GM12892 (cell line): Measurements from ENCODE around the gene PTPN1.
"Not testable (repeated sequence)": the region's sequence is repeated elsewhere in the genome, so short reads cannot be mapped to it uniquely, and the experiment has no call there.

Experiments used
- DNase-seq: peaks from one replicate; pipeline ENCODE4 v3.0.0; 2011; ENCODE audit not compliant: insufficient read length
- FAIRE-seq: peaks from 2 replicates; lab custom pipeline; 2011; peaks lifted over from hg19 to GRCh38; lab: Jason Lieb, UNC
- POLR2A ChIP-seq: IDR thresholded peaks from 2 replicates; pipeline ENCODE4 v1.6.1; 2011; ENCODE audit warnings: low read depth, low read length, control low read depth
- POLR2AphosphoS5 ChIP-seq: IDR thresholded peaks from 2 replicates; pipeline ENCODE4 v1.6.1; 2011; ENCODE audit warnings: low read depth, low read length, control low read depth
- TAF1 ChIP-seq: IDR thresholded peaks from 2 replicates; pipeline ENCODE4 v1.6.1; 2011; ENCODE audit warnings: low read depth, mild to moderate bottlenecking, control low read depth, low read length, borderline replicate concordance

Gene PTPN1

DNA sequence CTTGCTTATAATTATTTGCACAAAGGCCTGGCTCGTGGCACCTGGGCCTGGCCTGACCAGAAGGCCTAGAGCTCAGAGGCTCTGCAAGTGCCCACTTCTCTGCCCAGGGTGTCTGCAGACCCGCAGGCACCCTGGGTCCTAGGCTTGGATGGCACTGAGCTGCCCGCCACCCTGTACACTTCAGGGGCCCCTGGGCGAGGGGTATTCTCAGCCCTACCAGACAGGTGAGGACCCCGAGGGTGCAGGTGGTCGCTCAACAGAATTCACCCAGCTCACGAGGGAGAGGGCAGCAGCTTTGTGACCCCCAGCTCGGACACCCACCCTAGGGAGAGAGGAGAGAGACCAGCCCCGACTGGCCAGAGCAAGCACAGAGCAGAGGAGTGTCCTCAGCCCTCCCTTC, 97.3 kb downstream of the PTPN1 start:
- FAIRE-seq (no peak), DNase-seq (no peak)
- no peak for TF ChIP-seq TAF1
- TF ChIP-seq POLR2A: no peak
- TF ChIP-seq POLR2AphosphoS5: no peak

DNA sequence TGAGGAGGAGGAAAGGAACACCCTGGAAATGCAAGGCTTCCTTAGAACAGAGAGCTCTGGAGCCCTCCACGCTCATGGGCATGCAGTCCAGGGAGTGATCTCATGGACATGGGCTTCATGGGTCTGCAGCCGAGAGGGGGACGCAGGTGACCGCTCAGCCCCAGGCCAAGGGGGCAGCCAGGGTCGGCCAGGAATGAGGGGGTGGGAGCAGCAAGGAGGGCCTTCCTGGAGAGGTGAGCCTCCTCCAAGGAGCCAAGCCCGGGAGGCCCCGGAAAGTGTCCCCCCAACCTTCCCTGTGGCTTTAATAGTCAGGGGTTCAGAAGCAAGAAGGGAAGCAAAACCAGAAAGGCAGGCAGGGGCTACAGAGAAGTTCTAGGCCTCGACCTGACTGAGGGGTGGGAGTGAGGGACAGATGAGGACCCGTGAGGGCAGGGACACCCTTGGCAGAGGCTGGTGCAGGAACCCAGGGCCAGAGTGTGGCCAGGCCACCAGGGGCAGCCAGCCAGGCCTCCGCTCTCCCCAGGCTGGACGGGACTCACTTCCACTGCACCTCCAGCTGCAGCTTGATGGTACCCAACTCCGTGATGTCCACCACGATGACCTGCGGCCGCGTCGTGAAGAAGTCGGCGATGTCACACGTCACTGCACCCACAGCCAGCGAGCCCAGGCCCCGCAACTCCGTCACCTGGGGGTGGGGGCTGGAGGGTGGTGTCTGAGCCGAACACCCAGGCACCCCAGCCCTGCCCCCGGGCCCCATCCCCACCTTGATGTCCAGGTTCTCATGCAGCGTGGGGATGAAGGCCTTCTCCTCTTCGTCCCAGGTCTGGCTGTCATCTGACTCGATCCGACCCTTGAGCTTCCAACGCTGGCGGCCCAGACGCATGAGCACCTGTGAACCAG, 97.9 kb downstream of the PTPN1 start:
- TF ChIP-seq POLR2AphosphoS5 (no peak), TAF1 (no peak), POLR2A (no peak)
- FAIRE-seq: no peak
- DNase-seq: no peak

DNA sequence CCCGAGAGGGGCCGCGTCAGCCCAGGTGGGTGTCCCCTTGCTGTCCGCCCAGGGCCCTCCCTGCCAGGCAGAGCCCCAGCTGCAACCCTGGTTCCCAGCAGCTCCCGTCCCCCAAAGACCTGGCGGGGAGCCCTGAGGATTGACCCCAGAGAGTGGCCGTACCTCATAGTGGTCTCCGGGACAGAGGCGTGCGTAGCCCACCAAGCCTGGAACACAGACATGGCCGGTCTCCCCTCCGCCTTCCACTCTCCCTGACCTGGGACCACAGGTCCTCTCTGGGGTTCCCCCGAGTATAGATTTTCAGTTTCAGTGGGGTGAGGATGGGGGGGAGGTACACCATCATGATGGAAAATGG, 98.5 kb downstream of the PTPN1 start:
- TF ChIP-seq TAF1 (no peak), POLR2A (no peak), POLR2AphosphoS5 (no peak)
- no peak for FAIRE-seq
- DNase-seq: no peak

DNA sequence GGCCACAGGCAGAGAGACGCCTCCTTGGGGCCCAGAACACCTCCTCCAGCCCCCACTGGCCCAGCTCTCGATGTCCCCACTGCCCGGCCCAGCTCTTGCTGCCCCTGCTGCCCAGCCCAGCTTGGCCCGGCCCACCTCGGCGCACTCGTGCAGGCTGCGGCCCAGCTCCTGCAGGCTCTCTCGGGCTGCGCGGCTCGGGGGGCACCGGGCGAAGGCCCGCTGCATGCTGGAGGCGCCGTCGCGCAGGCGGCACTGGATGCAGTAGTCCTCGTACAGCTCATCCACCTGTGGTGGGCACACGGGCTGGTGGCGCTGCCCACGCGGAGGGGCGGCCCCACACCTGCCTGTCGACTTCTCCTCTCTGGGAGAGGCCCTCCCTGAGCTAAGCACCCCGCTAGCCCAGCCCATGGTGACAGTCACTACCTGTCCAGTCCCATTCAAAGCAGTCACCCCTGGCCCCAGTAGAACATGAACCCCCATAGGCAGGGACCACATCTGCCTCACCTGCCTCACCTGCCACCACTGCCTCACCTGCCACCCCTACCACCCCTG, 99.3 kb downstream of the PTPN1 start:
- TF ChIP-seq POLR2AphosphoS5: no peak
- TF ChIP-seq TAF1: no peak
- TF ChIP-seq POLR2A: no peak
- DNase-seq: no peak
- FAIRE-seq: no peak

DNA sequence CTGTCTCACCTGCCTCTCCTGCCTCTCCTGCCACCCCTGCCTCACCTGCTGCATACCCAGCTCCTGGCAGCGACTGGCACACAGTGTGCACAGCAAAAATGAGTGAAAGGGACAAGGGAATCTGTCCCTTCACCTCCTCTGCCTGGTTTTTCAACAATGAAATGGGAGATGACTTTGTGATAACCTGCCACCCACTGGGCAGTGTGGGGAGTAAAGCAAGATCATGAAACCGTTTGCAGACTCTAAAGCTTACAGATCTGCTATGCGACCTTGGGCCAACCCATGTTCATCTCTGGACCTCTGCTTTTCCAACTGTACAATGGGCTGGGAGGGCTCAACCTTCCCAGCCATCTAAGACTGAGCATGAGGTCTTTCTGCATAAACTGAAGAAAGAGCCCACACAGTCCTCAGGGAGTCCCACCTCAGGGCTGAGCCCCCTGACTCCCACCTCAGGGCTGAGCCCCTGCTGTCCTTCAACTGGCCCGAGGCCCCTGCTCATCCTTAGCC, 100.1 kb downstream of the PTPN1 start:
- TF ChIP-seq TAF1 (no peak), POLR2AphosphoS5 (no peak), POLR2A (no peak)
- DNase-seq: no peak
- FAIRE-seq: no peak

DNA sequence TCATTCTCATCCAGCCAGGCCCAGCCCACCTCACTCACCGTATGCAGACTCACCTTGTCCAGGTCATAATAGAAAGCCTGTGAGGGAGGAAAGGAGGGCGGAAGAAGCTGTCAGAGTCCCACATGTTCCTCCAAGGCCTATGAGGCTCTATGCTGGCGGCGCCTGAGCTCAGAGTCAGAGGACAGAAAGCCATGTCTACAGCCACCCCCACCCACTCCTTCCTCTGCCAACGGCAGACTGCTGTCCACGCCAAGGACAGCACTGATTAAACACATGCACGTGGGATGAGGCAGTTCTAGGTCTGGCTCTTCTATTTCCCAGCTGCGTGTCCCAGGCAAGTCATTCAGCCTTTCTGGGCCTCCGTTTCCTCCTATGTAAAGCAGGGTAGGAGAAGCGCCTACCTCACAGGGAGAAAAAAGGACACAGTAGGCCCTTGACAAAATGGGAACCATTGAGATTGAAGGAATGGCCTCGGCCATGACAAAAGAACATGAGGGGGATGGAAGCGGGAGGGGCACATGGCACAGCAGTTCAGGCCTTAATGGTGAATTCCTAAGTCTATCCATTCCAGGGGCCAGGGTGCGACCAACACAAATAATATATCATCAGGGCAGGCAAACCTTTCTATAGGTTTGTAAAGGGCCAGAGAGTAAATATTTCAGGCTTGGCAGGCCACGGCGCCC, 101.1 kb downstream of the PTPN1 start:
- FAIRE-seq: no peak
- DNase-seq: no peak

DNA sequence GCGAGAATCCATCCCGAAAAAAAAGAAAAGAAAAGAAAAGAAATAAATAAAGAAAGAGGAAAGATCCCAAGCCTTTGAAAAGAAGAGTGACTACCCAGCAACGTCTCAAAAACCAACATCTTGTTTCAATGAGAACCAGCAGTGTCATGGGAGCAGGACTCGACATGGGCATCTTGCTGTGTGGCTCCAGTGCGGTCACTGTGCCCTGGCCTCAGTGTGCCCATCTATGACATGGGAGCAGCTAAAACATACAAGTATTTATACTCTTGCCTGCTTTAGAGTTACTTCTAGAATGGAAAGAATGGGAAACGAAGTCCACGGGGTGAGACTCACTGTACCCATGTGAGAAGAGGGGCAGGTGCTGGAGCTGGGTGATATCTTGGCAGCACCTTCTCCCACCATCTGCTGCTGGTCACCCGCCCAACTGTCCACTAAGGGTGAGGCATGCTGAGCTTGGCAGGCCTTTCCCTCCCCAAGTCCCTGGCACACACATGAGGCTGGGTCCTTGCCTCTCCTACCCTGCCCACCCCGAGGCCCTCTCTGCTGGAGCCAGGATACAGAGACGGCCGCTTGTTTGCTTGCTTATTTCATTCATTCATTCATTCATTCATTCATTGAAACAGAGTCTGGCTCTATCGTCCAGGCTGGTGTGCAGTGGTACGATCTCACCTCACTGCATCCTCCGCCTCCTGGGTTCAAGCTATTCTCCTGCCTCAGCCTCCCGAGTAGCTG, 103.4 kb downstream of the PTPN1 start:
- FAIRE-seq: no peak
- TF ChIP-seq POLR2A: no peak
- DNase-seq: no peak

More for the DNA sequence above, 101.1 kb downstream of the PTPN1 start:
- no peak for TF ChIP-seq TAF1
- TF ChIP-seq POLR2AphosphoS5: no peak
- TF ChIP-seq POLR2A: no peak

DNA sequence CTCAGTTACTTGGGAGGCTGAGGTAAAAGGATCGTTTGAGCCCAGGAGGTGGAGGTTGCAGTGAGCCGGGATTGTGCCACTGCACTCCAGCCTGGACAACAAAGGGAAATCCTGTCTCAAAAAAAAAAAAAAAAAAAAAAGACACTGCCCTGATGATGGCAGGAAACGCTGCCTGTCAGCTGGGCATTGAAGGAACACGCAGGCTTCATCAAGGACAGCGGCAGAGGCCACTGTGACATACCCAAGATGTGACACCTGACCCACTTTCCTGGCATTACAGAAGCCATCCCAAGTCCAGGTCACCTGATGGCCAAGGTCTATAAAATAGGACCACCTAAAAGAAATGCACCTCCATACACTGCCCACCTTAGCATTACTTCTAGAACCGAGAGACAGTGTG, 105.2 kb downstream of the PTPN1 start:
- DNase-seq (no peak), FAIRE-seq (no peak)
- no peak for TF ChIP-seq TAF1
- no peak for TF ChIP-seq POLR2AphosphoS5
- TF ChIP-seq POLR2A: no peak

DNA sequence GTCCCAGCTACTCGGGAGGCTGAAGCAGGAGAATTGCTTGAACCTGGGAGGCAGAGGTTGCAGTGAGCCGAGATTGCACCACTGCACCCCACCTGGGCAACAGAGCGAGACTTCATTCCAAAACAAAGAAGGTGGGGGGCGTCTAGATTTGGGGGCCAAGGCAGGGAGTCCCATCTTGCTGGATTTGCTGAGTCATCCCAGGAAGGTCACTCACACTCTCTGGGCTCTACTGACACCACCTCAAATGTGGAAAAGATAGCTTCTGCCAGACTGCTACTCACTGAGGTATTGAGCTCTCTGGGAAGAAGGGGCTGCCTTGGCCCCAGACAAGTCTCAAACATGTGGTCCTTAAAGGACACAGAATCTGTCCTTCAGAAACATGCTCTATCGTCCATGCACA, 106.8 kb downstream of the PTPN1 start:
- FAIRE-seq (no peak), DNase-seq (no peak)
- no peak for TF ChIP-seq POLR2A

DNA sequence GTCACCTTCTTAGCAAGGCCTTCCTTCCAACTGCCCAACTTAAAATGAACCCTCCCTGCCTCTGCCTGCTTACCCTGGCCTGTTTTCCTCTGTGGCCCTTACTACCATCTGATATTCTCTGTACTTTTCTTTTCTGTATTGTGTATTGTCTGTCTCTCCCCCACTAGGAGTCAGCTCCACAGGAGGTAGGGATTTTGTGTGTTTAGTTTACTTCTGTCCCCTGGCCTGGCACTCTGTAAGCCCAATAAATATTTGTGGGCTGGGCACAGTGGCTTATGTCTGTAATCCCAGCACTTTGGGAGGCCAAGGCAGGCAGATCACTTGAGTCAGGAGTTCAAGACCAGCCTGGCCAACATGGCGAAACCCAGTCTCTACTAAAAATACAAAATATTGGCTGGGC, 108.4 kb downstream of the PTPN1 start:
- TF ChIP-seq POLR2AphosphoS5: no peak
- no peak for TF ChIP-seq POLR2A
- no peak for TF ChIP-seq TAF1
- DNase-seq (no peak), FAIRE-seq (no peak)

DNA sequence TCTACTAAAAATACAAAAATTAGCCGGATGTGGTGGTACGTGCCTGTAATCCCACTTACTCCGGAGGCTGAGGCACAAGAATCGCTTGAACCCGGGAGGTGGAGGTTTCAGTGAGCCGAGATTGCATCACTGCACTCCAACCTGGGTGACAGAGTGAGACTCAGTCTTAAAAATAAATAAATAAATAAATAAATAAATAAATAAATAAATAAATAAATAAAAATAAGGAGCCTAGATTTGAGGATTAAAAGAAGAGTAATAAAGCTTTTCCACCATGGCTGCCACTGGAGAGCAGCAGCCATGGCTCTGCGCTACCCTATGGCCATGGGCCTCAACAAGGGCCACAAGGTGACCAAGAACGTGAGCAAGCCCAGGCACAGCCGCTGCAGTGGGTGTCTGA, 110.3 kb downstream of the PTPN1 start:
- FAIRE-seq, DNase-seq: not testable (repeated sequence)

DNA sequence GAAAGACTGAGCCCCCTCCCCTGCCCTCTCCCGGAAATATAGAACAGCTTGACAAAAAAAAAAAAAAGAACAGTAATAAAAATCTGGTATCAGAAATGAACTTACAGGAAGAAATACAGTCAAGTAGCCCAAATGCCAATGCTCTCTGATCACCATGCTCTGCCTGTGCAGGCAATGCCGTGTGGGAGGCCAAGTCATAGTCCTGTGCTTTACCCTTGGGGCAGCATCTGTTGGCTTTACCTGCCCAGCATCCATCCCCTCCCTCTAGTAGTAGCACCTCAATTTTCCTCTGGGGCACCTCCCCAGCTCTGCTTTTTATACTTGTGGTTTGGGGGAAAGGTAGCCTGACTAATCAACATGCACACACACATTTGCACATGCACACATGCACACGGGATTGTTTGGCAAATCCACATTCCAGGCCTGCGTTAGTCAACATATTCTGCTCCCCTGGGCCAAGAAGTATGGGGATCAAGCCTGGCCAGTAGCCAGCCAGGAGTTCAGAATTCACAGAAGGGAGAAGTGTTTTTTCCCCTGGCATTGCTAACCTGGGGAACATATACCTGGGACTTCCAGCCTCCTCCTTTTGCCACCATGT, 111.0 kb downstream of the PTPN1 start:
- TF ChIP-seq TAF1 (no peak), POLR2A (no peak), POLR2AphosphoS5 (no peak)
- FAIRE-seq (no peak), DNase-seq (no peak)
